ENCODE results near the gene SNRPN.
"Not testable (repeated sequence)": the region's sequence is repeated elsewhere in the genome, so short reads cannot be mapped to it uniquely, and the experiment has no call there.

Gene SNRPN

GRCh38 chr15:24954783-24955530 lies at the start of gene SNRPN, which contains the start of gene SNURF:
TSS of gene SNRPN (plus strand) at chr15:24954987. CDS start at chr15:24974454, 19,467 bp downstream.
TSS of gene SNURF (plus strand) at chr15:24954987. CDS start at chr15:24955049, 62 bp downstream.
- peak; percentile 36 for DNase-seq (ENCODE audit: low read depth)

GRCh38 chr15:24916305-24917009 lies 38.3 kb upstream of the SNRPN start:
- no peak for DNase-seq (ENCODE audit: low read depth)

GRCh38 chr15:24917431-24917830 lies 37.4 kb upstream of the SNRPN start:
- no peak for DNase-seq (ENCODE audit: low read depth)

- no peak for DNase-seq (ENCODE audit: low read depth)
Observed at GRCh38 chr15:24919446-24919845, 35.3 kb upstream of the SNRPN start.

- not testable (repeated sequence) for DNase-seq (ENCODE audit: low read depth)
Observed at GRCh38 chr15:24922781-24923180, 32.0 kb upstream of the SNRPN start.

- no peak for DNase-seq (ENCODE audit: low read depth)
Observed at GRCh38 chr15:24924153-24924552, 30.6 kb upstream of the SNRPN start.

GRCh38 chr15:24924621-24925020 lies 30.2 kb upstream of the SNRPN start:
- no peak for DNase-seq (ENCODE audit: low read depth)

GRCh38 chr15:24931874-24932732 lies 22.7 kb upstream of the SNRPN start:
- DNase-seq (ENCODE audit: low read depth), result not testable (repeated sequence)

GRCh38 chr15:24933716-24934115 lies 21.1 kb upstream of the SNRPN start:
- DNase-seq (ENCODE audit: low read depth), result no peak

- DNase-seq (ENCODE audit: low read depth), result not testable (repeated sequence)
Observed at GRCh38 chr15:24938224-24938623, 16.6 kb upstream of the SNRPN start.

- no peak for DNase-seq (ENCODE audit: low read depth)
Observed at GRCh38 chr15:24940236-24940635, 14.6 kb upstream of the SNRPN start.

GRCh38 chr15:24943361-24943760 lies 11.4 kb upstream of the SNRPN start:
- DNase-seq (ENCODE audit: low read depth), result no peak

GRCh38 chr15:24944954-24945353 lies 9.8 kb upstream of the SNRPN start:
- DNase-seq (ENCODE audit: low read depth), result no peak

GRCh38 chr15:24945711-24946110 lies 9.1 kb upstream of the SNRPN start:
- no peak for DNase-seq (ENCODE audit: low read depth)

GRCh38 chr15:24948495-24948894 lies 6.3 kb upstream of the SNRPN start:
- no peak for DNase-seq (ENCODE audit: low read depth)

- DNase-seq (ENCODE audit: low read depth), result peak; percentile 3
Observed at GRCh38 chr15:24955531-24955921, 739 bp downstream of the SNRPN start.

- DNase-seq (ENCODE audit: low read depth), result peak; percentile 27
Observed at GRCh38 chr15:24956111-24956838, 1.5 kb downstream of the SNRPN start.

- DNase-seq (ENCODE audit: low read depth), result no peak
Observed at GRCh38 chr15:24957691-24958090, 2.9 kb downstream of the SNRPN start.

- DNase-seq (ENCODE audit: low read depth), result no peak
Observed at GRCh38 chr15:24961967-24962366, 7.2 kb downstream of the SNRPN start.

GRCh38 chr15:24962880-24963279 lies 8.1 kb downstream of the SNRPN start:
- DNase-seq (ENCODE audit: low read depth), result no peak

GRCh38 chr15:24966364-24967103 lies 11.7 kb downstream of the SNRPN start:
- no peak for DNase-seq (ENCODE audit: low read depth)
